Posterior cingulate gyrus (tissue), 11 donors: ENCODE data around the gene ATP1B3.
A peak's percentile ranks its signal among the peaks of the same experiment; 100 is the strongest.
"Not testable (repeated sequence)": the region's sequence is repeated elsewhere in the genome, so short reads cannot be mapped to it uniquely, and the experiment has no call there.

ENCODE experiments used
- DNase-seq, 10 donors: peaks; one replicate each; pipeline versions ENCODE4 v3.0.0 to v3.0.0-alpha.2; 2020 to 2021; ENCODE audit warnings: mixed read lengths in 3 of 10
- intact Hi-C: fragments of 100-400 bp; cut with DNase I; formaldehyde crosslinking; loops from one replicate; pipeline ENCODE4 v1.15.1; 2023

Gene ATP1B3

DNA sequence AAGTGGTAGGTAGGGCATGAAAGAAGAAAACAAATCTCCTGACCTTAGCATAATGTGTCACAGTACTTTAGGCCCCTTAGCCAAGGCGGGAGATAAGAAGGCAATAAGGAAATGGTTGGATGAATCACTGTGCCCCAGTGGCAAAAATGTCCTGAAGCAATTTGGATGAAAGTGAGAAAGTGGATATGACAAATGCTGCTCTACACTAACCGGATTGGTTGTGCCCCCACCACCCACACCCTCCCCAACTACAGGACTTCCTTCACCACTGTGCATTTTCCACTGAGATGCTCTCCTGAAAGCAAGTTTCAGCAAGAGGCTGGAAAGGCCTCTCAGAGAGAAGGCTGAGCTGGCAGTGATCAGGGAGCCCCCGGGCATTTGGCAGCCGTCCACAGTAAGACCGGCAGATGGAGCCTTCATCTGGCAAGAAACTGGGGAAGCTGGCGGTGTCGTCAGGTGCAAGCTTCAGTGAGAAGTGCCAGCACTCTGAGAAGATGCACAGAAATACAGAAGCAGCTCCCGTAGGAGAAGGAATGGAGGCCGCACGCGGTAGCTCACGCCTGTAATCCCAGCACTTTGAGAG is 63.8 kb downstream of the ATP1B3 start:
- DNase-seq: peak in 9 of 10 donors; percentile 27 to 96 (median 72)
- intact Hi-C loops: no loop called here

GRCh38 chr3:141941093-141941492 is 64.7 kb downstream of the ATP1B3 start:
- intact Hi-C loops: no loop called here
- DNase-seq: peak in 1 of 10 donors; percentile 24

GRCh38 chr3:141942006-141942405 is 65.6 kb downstream of the ATP1B3 start:
- DNase-seq: peak in 1 of 10 donors; percentile 17
- intact Hi-C loops: no loop called here

DNA sequence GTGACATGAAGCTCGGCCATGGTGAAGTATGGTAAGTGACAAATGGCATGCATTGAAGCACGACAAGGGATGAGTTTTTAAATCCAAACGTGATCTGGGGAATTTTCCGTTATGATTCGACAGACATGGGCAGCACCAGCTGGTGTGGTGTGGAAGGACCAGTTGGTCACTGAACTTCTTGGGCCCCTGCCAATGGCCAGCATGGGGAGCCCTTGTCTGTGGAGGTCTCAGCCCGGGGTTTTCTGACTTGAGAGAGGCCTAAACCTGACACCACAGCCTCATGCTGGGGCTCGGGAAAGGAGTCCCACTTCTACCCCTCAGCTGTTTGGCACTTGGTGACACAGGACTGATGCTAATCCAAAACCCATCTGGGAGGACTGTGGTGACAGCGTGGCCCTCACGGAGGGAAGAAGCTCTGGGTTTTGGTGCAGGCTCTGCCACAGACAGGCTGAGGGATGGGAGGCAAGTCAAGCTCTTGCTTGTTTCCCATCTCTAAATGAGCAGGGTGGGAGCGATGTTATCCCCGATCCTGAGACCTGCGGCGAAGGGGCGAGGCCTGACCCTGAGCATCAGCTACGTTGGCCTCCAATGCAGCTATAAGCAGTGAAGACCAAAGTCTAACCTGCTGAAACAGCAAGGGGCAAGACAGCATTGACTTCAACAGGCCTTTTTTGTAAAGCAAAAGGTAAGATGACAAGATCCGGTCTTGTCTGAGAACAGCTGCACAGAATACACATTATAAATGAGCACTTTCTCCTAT is 69.5 kb downstream of the ATP1B3 start:
- peak in 1 of 10 donors; percentile 53 for DNase-seq
- intact Hi-C loops: no loop called here

- DNase-seq: peak in 1 of 10 donors; percentile 55
- intact Hi-C loops: no loop called here
These were observed 73.0 kb downstream of the ATP1B3 start for GRCh38 chr3:141949399-141949798.

GRCh38 chr3:141949972-141950371 is 73.5 kb downstream of the ATP1B3 start:
- intact Hi-C loops: no loop called here
- no peak for DNase-seq

DNA sequence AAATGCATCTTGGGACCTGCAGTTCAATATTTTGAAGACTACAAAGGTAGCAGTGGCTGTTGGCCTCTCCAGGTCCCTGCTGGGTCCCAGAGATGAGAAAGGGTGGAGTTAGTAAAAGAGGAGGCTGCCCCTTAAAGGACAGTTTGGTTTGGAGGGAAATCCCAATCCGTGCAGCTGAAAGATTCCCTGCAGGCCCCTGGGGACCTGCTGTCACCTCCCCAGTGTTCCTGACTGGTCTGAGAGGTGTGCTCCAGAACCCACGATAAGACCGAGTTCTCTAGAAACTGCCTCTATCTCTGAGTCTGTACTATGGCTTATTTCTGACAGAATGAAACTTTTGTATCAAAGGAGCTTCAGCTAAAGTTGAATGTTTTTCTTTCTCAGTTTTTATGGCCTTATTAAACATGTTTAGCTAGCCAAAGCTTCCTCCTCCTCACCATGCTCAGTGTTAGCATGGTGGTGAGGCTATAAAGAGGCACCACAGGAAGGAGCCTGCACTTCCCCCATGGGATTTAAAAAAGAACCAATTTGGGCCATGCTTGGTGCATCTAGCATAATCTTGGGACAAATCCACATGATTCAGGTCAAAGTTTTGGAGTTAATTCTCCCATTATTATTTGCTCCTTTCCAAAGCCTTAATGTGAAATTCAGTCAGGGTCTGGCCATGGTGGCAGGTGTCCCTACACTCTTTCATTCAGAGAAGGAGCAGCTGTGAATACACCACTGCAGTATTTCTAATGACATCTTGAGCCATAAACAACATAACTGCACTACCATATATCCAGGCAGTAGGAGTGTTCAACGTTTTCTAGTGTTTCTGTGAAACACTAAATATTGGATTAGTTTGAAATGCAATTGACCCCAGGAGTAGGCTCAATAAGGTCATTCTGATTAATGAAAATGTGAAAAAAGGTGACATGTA is 74.4 kb downstream of the ATP1B3 start:
- DNase-seq: no peak
- intact Hi-C loops: no loop called here

DNA sequence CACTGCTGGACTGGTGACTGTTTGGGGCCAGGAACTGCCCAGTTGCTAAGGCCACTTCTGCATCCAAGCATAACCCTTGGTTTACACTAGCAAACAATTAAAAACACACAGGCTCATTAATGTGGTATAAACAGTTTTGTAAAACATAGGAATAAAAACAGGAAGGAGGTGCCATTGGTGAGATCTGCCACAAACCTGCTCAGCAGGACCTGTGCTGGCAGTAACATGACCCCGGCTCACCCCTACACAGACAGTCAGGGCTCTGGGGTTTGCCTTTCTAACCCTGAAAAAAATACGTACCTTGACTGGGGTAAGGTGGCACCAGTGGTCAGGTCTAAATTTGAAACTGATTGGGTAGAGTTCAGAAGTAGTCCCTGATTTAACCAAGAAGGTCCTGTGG is 76.2 kb downstream of the ATP1B3 start:
- intact Hi-C loops: no loop called here

DNA sequence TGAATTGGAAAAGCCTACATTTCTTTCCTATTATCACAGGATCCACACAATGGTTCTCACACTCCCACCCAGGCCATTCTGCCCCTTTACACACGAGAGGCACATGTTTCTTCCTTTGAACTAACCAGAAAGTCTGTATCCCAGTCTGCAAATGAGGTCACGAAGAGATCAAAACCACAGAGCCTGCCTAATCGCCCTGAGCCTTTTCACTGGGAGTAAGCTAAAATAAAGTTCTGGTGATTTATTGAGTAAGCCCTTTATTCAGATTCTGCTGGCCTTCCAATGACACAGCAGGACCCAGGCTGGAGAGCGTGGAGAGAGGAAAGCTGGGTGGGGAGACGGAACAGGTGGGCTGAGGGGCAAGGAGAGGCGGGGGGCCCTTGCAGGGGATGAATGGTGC is 78.7 kb downstream of the ATP1B3 start:
- no peak for DNase-seq
- intact Hi-C loops: no loop called here

More for the DNA sequence above, 76.2 kb downstream of the ATP1B3 start:
- peak in 1 of 10 donors; percentile 31 for DNase-seq

GRCh38 chr3:141959589-141960554 is 83.4 kb downstream of the ATP1B3 start:
- DNase-seq: no peak
- intact Hi-C loops: no loop called here

GRCh38 chr3:141960731-141961130 is 84.3 kb downstream of the ATP1B3 start:
- DNase-seq: no peak
- intact Hi-C loops: no loop called here

GRCh38 chr3:141963301-141963700 is 86.9 kb downstream of the ATP1B3 start:
- no peak for DNase-seq
- intact Hi-C loops: no loop called here

DNA sequence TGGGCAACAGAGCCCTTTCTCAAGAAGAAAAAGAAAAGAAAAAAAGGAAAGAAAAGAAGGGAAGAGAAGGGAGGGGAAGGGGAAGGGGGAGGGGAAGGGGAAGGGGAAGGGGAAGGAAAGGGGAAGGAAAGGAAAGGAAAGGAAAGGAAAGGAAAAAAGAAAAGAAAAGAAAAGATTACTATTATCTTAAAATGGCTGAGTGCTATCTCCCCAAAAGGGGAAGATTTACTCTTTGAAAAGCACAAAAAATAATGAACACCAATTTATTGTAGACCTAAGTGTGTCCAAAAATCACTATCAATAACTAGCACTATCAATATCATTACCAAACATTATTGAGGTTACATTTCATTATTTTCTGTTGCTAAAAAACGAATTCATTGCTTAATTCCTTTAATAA is 89.0 kb downstream of the ATP1B3 start:
- intact Hi-C loops: no loop called here
- no peak for DNase-seq

GRCh38 chr3:141969711-141970110 is 93.3 kb downstream of the ATP1B3 start:
- intact Hi-C loops: no loop called here
- no peak for DNase-seq

- DNase-seq: no peak
- intact Hi-C loops: no loop called here
These were observed 95.1 kb downstream of the ATP1B3 start for GRCh38 chr3:141971571-141971970.

- no peak for DNase-seq
- intact Hi-C loops: no loop called here
These were observed 96.0 kb downstream of the ATP1B3 start for GRCh38 chr3:141972399-141972798.

- peak in 1 of 10 donors; percentile 31 for DNase-seq
- intact Hi-C loops: not testable (repeated sequence)
These were observed 98.3 kb downstream of the ATP1B3 start for GRCh38 chr3:141974777-141975176.
